MG63 (cell line): ENCODE measurements around the gene RFX2. TPM values are rescaled to one million over a fixed set of nuclear protein-coding genes. Genes with fewer than 3 reads are reported as not detected.
A peak's percentile ranks its signal among the peaks of the same experiment; 100 is the strongest.

Experiments
- DNase-seq: peaks from one replicate; pipeline ENCODE4 v3.0.0-alpha.2; 2020
- H3K27me3 ChIP-seq: fragments of 250-450 bp; sonication (Bioruptor Pico); 2 replicates; pipeline ENCODE4 v1.5.1; 2020; ENCODE audit warnings: mild to moderate bottlenecking, moderate library complexity
- H3K36me3 ChIP-seq: fragments of 250-450 bp; sonication (Bioruptor Pico); 2 replicates; pipeline ENCODE4 v1.5.1; 2020; ENCODE audit warnings: mild to moderate bottlenecking, moderate library complexity
- H3K4me3 ChIP-seq: fragments of 250-450 bp; sonication (Bioruptor Pico); 2 replicates; pipeline ENCODE4 v1.5.1; 2020; ENCODE audit warnings: mild to moderate bottlenecking, moderate library complexity
- H3K9me3 ChIP-seq: fragments of 250-450 bp; sonication (Bioruptor Pico); 2 replicates; pipeline ENCODE4 v1.5.1; 2020; ENCODE audit warnings: mild to moderate bottlenecking, moderate library complexity
- total RNA-seq: library from RNA; depleted of rRNA; stranded (reverse); fragments of >200 nt; shearing (Covaris generic); gene quantifications from 2 replicates; pipeline ENCODE4 v1.2.3, GENCODE V29; 2014; ENCODE audit warnings: low replicate concordance

Gene RFX2
- total RNA-seq, 1 experiment from 2014 or later, result 11.8 TPM

GRCh38 chr19:5956728-5957127 lies 153.6 kb downstream of the RFX2 start:
- no peak for DNase-seq
- H3K4me3 ChIP-seq, result no peak overlapping the region
- H3K27me3 ChIP-seq, result no peaks in the 10 kb centered on the region
- H3K36me3 ChIP-seq, result no peaks in the 10 kb centered on the region
- H3K9me3 ChIP-seq, result no peaks in the 10 kb centered on the region

DNA sequence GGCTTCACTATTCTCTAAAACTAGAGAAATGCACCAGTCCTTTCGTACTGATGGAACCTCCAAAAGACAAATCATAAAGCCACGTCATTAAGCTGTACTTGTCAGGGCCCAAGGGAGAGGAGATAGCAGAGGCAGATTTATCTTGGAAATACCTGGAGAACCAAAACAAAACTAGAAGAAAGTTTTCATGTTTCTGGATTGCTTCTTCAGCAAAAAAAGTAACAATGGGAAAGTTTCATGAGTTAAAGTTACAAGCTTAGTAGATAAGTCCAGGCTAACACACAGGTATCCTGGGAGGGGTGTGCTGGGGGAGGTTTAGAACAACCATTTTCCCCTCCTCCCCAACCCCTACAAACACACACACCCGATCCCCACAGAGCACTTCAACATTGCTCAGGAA lies 154.0 kb downstream of the RFX2 start:
- no peaks in the 10 kb centered on the region for H3K27me3 ChIP-seq
- H3K9me3 ChIP-seq, result no peaks in the 10 kb centered on the region
- DNase-seq, result no peak
- no peaks in the 10 kb centered on the region for H3K36me3 ChIP-seq
- H3K4me3 ChIP-seq, result no peak overlapping the region

DNA sequence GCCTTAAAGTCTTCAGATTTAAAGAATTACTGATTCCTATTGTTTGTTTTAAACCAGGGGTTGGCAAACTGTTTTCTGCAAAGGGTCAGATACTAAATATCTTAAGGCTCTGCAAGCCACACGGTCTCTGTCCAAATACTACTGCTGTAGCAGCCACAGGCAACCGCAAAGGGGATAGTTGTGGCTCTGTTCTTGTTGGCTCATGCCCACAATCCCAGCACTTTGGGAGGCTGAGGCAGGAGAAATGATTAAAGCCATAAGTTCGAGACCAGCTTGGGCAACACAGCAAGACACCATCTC lies 154.7 kb downstream of the RFX2 start:
- no peaks in the 10 kb centered on the region for H3K27me3 ChIP-seq
- no peak for DNase-seq

GRCh38 chr19:5954293-5954692 lies 156.0 kb downstream of the RFX2 start:
- DNase-seq, result peak; percentile 20
- H3K9me3 ChIP-seq, result no peaks in the 10 kb centered on the region
- H3K27me3 ChIP-seq, result no peaks in the 10 kb centered on the region
- H3K4me3 ChIP-seq, result no peak overlapping the region
- H3K36me3 ChIP-seq, result peaks cover 9% of the 10 kb centered on the region

More for the DNA sequence above, 154.7 kb downstream of the RFX2 start:
- Histone ChIP-seq H3K4me3 (no peak overlapping the region), H3K36me3 (peaks cover 2% of the 10 kb centered on the region; the same call in 1 of the 2 replicates), H3K9me3 (no peaks in the 10 kb centered on the region)

GRCh38 chr19:5953680-5954213 lies 156.6 kb downstream of the RFX2 start:
- peak; percentile 30 for DNase-seq
- no peaks in the 10 kb centered on the region for H3K27me3 ChIP-seq
- peaks cover 9% of the 10 kb centered on the region for H3K36me3 ChIP-seq
- H3K9me3 ChIP-seq, result no peaks in the 10 kb centered on the region
- H3K4me3 ChIP-seq, result no peak overlapping the region

- Histone ChIP-seq H3K9me3 (no peaks in the 10 kb centered on the region), H3K27me3 (no peaks in the 10 kb centered on the region), H3K36me3 (peaks cover 9% of the 10 kb centered on the region), H3K4me3 (no peak overlapping the region)
- DNase-seq, result no peak
Observed at GRCh38 chr19:5953030-5953589, 157.2 kb downstream of the RFX2 start.

DNA sequence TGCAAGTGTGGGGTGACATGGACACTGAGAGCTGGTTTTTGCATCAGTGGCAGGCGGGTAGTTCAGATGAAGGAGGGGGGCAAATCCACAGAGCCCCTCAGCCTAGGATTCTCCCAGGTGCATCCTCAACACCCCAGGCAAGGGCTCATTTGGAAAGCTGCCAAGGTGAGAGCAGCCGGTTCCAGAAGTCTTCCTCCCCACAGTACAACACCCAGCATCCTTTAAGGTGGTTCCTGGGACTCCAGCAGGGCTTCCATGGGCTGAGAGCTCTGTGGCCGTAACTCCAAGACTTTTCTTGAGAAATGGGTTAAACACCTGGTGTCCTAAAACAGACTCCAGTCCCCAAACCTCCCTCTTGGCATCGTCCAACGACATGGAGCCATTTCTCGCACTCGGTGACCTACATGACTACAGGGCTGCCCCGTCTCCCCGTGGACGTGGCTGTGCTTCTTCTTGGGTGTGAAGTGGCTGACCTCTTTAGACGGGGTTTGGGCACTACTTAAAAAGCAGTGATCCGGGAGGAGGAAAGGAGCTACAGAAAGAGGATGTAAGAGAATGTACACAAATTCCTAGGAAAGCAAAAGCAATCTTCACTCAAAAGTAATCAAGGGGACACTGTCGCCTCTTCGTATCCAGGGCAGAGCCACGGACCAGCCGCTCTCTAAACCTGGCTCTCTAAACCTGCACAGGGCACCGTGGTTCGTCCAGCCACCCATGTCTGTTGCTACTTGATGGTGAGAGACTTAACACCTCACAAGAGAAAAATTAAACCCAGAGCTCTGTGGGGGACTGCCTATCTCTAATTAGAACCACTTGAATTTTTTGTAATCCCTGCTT lies 157.9 kb downstream of the RFX2 start:
- DNase-seq, result no peak
- no peak overlapping the region for H3K4me3 ChIP-seq

DNA sequence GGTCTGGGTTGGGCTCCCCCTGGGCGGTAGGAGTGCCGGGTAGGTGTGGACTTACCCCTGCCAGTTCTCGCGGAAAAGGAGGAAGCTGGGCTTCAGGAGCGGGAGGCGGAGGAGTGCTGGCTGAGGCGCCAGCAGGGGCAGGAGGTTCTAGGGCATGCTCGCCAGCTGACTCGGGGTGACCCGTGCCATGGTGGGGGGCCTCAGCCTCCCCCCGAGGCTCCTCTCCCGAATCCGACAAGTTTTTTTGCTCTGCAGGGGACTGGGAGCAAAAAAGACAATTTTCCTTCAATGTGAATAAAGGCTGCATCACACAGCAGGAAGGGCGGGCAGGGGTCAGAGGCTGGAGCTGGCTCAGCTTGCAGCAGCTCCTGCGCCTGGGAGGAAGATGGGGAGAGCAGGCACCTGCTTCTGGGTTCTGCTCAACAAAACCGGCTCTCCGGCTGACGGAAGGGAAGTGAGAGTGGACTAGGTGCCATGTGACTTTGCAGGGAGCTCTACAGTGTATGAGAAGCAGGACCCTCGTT lies 158.9 kb downstream of the RFX2 start:
- Histone ChIP-seq H3K9me3 (no peaks in the 10 kb centered on the region), H3K36me3 (peaks cover 9% of the 10 kb centered on the region), H3K27me3 (no peaks in the 10 kb centered on the region)

More for the DNA sequence above, 157.9 kb downstream of the RFX2 start:
- Histone ChIP-seq H3K36me3 (peaks cover 9% of the 10 kb centered on the region), H3K27me3 (no peaks in the 10 kb centered on the region), H3K9me3 (no peaks in the 10 kb centered on the region)

GRCh38 chr19:5950741-5951140 lies 159.6 kb downstream of the RFX2 start:
- H3K27me3 ChIP-seq, result no peaks in the 10 kb centered on the region
- H3K36me3 ChIP-seq, result peaks cover 9% of the 10 kb centered on the region
- H3K9me3 ChIP-seq, result no peaks in the 10 kb centered on the region
- no peak overlapping the region for H3K4me3 ChIP-seq
- DNase-seq, result no peak

More for the DNA sequence above, 158.9 kb downstream of the RFX2 start:
- DNase-seq, result no peak
- no peak overlapping the region for H3K4me3 ChIP-seq

DNA sequence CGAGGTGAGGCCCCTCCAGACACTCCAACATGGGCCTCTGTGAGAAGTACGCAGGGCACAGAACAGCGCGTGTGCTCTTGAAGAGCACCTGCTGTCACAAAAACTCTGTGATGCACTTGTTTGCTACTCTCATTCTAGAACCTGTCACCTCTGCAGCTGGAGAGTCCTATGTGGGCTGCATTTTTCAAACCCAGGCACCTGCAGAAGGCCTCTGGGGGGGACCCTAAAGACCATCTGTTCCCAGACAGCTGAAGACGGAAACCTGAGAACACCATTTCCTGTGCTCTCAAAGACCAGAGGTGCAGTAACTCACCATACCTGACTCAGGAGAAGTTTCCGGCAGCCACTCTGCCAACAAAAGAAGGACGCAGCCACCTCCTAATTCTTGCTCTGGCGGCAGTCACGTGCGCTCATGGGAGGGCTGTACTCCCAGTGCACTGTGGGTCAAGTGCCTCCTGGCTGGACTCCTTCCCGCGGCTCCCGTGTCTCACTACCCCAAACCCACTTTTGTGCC lies 160.5 kb downstream of the RFX2 start:
- peaks cover 9% of the 10 kb centered on the region for H3K36me3 ChIP-seq
- no peaks in the 10 kb centered on the region for H3K27me3 ChIP-seq
- DNase-seq, result no peak
- H3K4me3 ChIP-seq, result no peak overlapping the region
- H3K9me3 ChIP-seq, result no peaks in the 10 kb centered on the region

- Histone ChIP-seq H3K27me3 (no peaks in the 10 kb centered on the region), H3K9me3 (no peaks in the 10 kb centered on the region), H3K36me3 (peaks cover 9% of the 10 kb centered on the region), H3K4me3 (no peak overlapping the region)
- DNase-seq, result no peak
Observed at GRCh38 chr19:5948752-5949564, 161.3 kb downstream of the RFX2 start.

DNA sequence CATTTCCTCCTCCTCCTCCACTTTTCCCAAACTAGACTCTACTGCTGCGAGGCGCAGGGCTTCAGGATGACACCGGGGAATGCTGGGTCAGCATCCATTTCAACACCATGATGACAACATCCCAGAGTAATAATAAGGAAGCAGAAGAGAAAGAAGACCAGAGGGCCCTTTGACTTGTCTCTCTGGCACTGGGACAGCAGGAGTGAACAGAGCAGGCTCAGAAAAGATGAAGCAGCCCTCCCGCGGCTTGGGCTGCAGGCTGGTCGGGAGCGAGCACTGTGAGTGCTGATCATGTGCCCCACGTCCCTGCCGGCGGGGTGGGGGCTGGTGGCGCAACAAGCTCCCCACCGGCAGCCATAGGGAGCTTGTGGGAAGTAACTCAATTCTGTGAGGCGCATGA lies 162.9 kb downstream of the RFX2 start:
- H3K4me3 ChIP-seq, result no peak overlapping the region
- peaks cover 9% of the 10 kb centered on the region for H3K36me3 ChIP-seq
- DNase-seq, result no peak
- no peaks in the 10 kb centered on the region for H3K27me3 ChIP-seq
- H3K9me3 ChIP-seq, result no peaks in the 10 kb centered on the region

- Histone ChIP-seq H3K36me3 (no peaks in the 10 kb centered on the region; the same call in 1 of the 2 replicates), H3K27me3 (no peaks in the 10 kb centered on the region), H3K9me3 (no peaks in the 10 kb centered on the region), H3K4me3 (no peak overlapping the region)
- DNase-seq, result no peak
Observed at GRCh38 chr19:5943623-5944022, 166.7 kb downstream of the RFX2 start.
